ENCODE measurements around the gene ETAA1. TPM values are rescaled to one million over a fixed set of nuclear protein-coding genes. Genes with fewer than 3 reads are reported as not detected.

Gene ETAA1
- total and polyA plus RNA-seq, 2 experiments from 2014 or later: 9.2 to 16.0 TPM

GRCh38 chr2:67451086-67451832 is 54.1 kb downstream of the ETAA1 start:
- in situ Hi-C loops (cut with MboI): no loop called here
- H3K27me3 ChIP-seq (replicated peaks; ENCODE audit: insufficient read depth): no peaks in the 10 kb centered on the region

GRCh38 chr2:67453310-67453709 is 56.2 kb downstream of the ETAA1 start:
- 63 to 67% methylated on average over 1 of the region's 1 CpG for WGBS, 2 experiments (ENCODE audit: low coverage in 1 of 2, low lambda C conversion rate in 2 of 2, missing lambda C conversion rate in 2 of 2)
- Histone ChIP-seq H3K9me3 (ENCODE audit: low read depth) (no peaks in the 10 kb centered on the region), H3K9me2 (ENCODE audit: insufficient read depth) (no peaks in the 10 kb centered on the region), H2AFZ (no peak overlapping the region), H3K4me3 (no peak overlapping the region), H3K36me3 (ENCODE audit: low read depth) (no peaks in the 10 kb centered on the region), H3K4me1 (ENCODE audit: insufficient read depth) (0 out of 2 replicates have a peak, but pooled peaks cover 5% of the 10 kb centered on the region), H3K9ac (no peak overlapping the region), H3K27me3 (replicated peaks; ENCODE audit: insufficient read depth) (no peaks in the 10 kb centered on the region), H3K4me2 (ENCODE audit: unreplicated experiment) (no peak overlapping the region), H4K20me1 (ENCODE audit: insufficient read depth) (no peaks in the 10 kb centered on the region), H3K79me2 (ENCODE audit: insufficient read depth) (no peaks in the 10 kb centered on the region), H3K27ac (no peak overlapping the region), H3F3A (ENCODE audit: insufficient read depth) (peaks cover 10% of the 10 kb centered on the region; the same call in 1 of the 2 replicates)
- in situ Hi-C loops (cut with MboI): no loop called here
- peak; percentile 46 for DNase-seq
- TF ChIP-seq EZH2phosphoT487 (IDR thresholded peaks at IDR 0.05; ENCODE audit: insufficient read depth, low read depth) (no peak), EZH2 (IDR thresholded peaks at IDR 0.05; ENCODE audit: insufficient read depth, poor library complexity, severe bottlenecking) (no peak)

More at GRCh38 chr2:67451086-67451832, 54.1 kb downstream of the ETAA1 start:
- WGBS, 2 experiments (ENCODE audit: low coverage in 1 of 2, low lambda C conversion rate in 2 of 2, missing lambda C conversion rate in 2 of 2): 46 to 50% methylated on average over 7 of the region's 7 CpGs
- Histone ChIP-seq H3K36me3 (ENCODE audit: low read depth) (no peaks in the 10 kb centered on the region), H3K27ac (no peak overlapping the region), H3K4me2 (ENCODE audit: unreplicated experiment) (no peak overlapping the region), H3K4me1 (ENCODE audit: insufficient read depth) (0 out of 2 replicates have a peak, but pooled peaks cover 5% of the 10 kb centered on the region), H3K9ac (no peak overlapping the region), H4K20me1 (ENCODE audit: insufficient read depth) (no peaks in the 10 kb centered on the region), H3F3A (ENCODE audit: insufficient read depth) (peaks cover 10% of the 10 kb centered on the region; the same call in 1 of the 2 replicates), H3K4me3 (no peak overlapping the region), H3K9me3 (ENCODE audit: low read depth) (no peaks in the 10 kb centered on the region), H3K9me2 (ENCODE audit: insufficient read depth) (no peaks in the 10 kb centered on the region), H3K79me2 (ENCODE audit: insufficient read depth) (no peaks in the 10 kb centered on the region), H2AFZ (no peak overlapping the region)
- TF ChIP-seq EZH2phosphoT487 (IDR thresholded peaks at IDR 0.05; ENCODE audit: insufficient read depth, low read depth) (no peak), EZH2 (IDR thresholded peaks at IDR 0.05; ENCODE audit: insufficient read depth, poor library complexity, severe bottlenecking) (no peak)
- peak; percentile 84 for DNase-seq

- H3K4me3 ChIP-seq: no peak overlapping the region
- no peaks in the 10 kb centered on the region for H4K20me1 ChIP-seq (ENCODE audit: insufficient read depth)
- H3K4me1 ChIP-seq (ENCODE audit: insufficient read depth): peaks cover 12% of the 10 kb centered on the region
- 95 to 98% methylated on average over 4 of the region's 4 CpGs for WGBS, 2 experiments (ENCODE audit: low coverage in 1 of 2, low lambda C conversion rate in 2 of 2, missing lambda C conversion rate in 2 of 2)
- H3K9me2 ChIP-seq (ENCODE audit: insufficient read depth): no peaks in the 10 kb centered on the region
- no peak overlapping the region for H2AFZ ChIP-seq
- H3K79me2 ChIP-seq (ENCODE audit: insufficient read depth): no peaks in the 10 kb centered on the region
- H3K4me2 ChIP-seq (ENCODE audit: unreplicated experiment): no peak overlapping the region
- H3K36me3 ChIP-seq (ENCODE audit: low read depth): no peaks in the 10 kb centered on the region
- TF ChIP-seq EZH2phosphoT487 (IDR thresholded peaks at IDR 0.05; ENCODE audit: insufficient read depth, low read depth) (no peak), EZH2 (IDR thresholded peaks at IDR 0.05; ENCODE audit: insufficient read depth, poor library complexity, severe bottlenecking) (no peak)
- DNase-seq: no peak
- no peaks in the 10 kb centered on the region for H3K27me3 ChIP-seq (replicated peaks; ENCODE audit: insufficient read depth)
- in situ Hi-C loops (cut with MboI): no loop called here
- no peaks in the 10 kb centered on the region for H3K9me3 ChIP-seq (ENCODE audit: low read depth)
- peaks cover 20% of the 10 kb centered on the region; the same call in 1 of the 2 replicates for H3F3A ChIP-seq (ENCODE audit: insufficient read depth)
- no peak overlapping the region for H3K9ac ChIP-seq
- no peak overlapping the region for H3K27ac ChIP-seq
Measured at GRCh38 chr2:67455219-67456142, 58.3 kb downstream of the ETAA1 start.

GRCh38 chr2:67456428-67456827 is 59.3 kb downstream of the ETAA1 start:
- H3K4me3 ChIP-seq: no peak overlapping the region
- H3K9me2 ChIP-seq (ENCODE audit: insufficient read depth): no peaks in the 10 kb centered on the region
- no peaks in the 10 kb centered on the region for H3K9me3 ChIP-seq (ENCODE audit: low read depth)
- H3K27ac ChIP-seq: no peak overlapping the region
- H3K4me2 ChIP-seq (ENCODE audit: unreplicated experiment): no peak overlapping the region
- no peak for DNase-seq
- no peaks in the 10 kb centered on the region for H3K27me3 ChIP-seq (replicated peaks; ENCODE audit: insufficient read depth)
- no peaks in the 10 kb centered on the region for H4K20me1 ChIP-seq (ENCODE audit: insufficient read depth)
- H3K36me3 ChIP-seq (ENCODE audit: low read depth): no peaks in the 10 kb centered on the region
- WGBS, 2 experiments (ENCODE audit: low coverage in 1 of 2, low lambda C conversion rate in 2 of 2, missing lambda C conversion rate in 2 of 2): 55 to 62% methylated on average over 2 of the region's 2 CpGs
- in situ Hi-C loops (cut with MboI): no loop called here
- no peak overlapping the region for H3K9ac ChIP-seq
- no peaks in the 10 kb centered on the region for H3K79me2 ChIP-seq (ENCODE audit: insufficient read depth)
- peaks cover 12% of the 10 kb centered on the region for H3K4me1 ChIP-seq (ENCODE audit: insufficient read depth)
- no peak for TF ChIP-seq EZH2 (IDR thresholded peaks at IDR 0.05; ENCODE audit: insufficient read depth, poor library complexity, severe bottlenecking)
- TF ChIP-seq EZH2phosphoT487 (IDR thresholded peaks at IDR 0.05; ENCODE audit: insufficient read depth, low read depth): no peak
- H3F3A ChIP-seq (ENCODE audit: insufficient read depth): peaks cover 18% of the 10 kb centered on the region; the same call in 1 of the 2 replicates
- H2AFZ ChIP-seq: no peak overlapping the region

Measured in GM23248 (cell line).